GM12878 (cell line): ENCODE data around the gene BATF. TPM values are rescaled to one million over a fixed set of nuclear protein-coding genes. Genes with fewer than 3 reads are reported as not detected.

Experiments
- ATAC-seq: fragments of 200-7000 bp; cut with Tn5 transposase; 3 replicates; pipeline ENCODE4 v1.9.1; 2020; ENCODE audit warnings: mild to moderate bottlenecking, moderate library complexity
- BruUV-seq: library from RNA; stranded (reverse); fragments of 400-500 nt; replicated peaks from 2 replicates; lab custom pipeline; 2021; lab: Mats Ljungman, UMichigan
- CTCF ChIA-PET: fragments of 300-600 bp; sonication (Branson Sonifier 250); formaldehyde crosslinking; extraction: SDS; loops from one replicate; lab custom pipeline; 2021; ENCODE audit warnings: inconsistent platforms; lab: Yijun Ruan, JAX
- POLR2A ChIA-PET: fragments of 350-600 bp; formaldehyde crosslinking; extraction: SDS; loops from one replicate; lab custom pipeline; 2021; ENCODE audit warnings: inconsistent platforms; lab: Charles Lee
- RAD21 ChIA-PET: fragments of 300-600 bp; sonication (Branson Sonifier 250); formaldehyde crosslinking; loops from one replicate; lab custom pipeline; 2023; ENCODE audit warnings: antibody characterized with exemption; ENCODE audit not compliant: unreplicated experiment; lab: Charles Lee
- SMC1A ChIA-PET: fragments of 300-600 bp; sonication (Branson Sonifier 250); formaldehyde crosslinking; loops from one replicate; lab custom pipeline; 2023; ENCODE audit not compliant: unreplicated experiment, uncharacterized antibody; lab: Charles Lee
- DNase-seq: peaks from one replicate; pipeline ENCODE4 v3.0.0-alpha.2; 2011; ENCODE audit warnings: low read depth, low spot score
- FAIRE-seq: peaks from 3 replicates; lab custom pipeline; 2011; peaks lifted over from hg19 to GRCh38; lab: Jason Lieb, UNC
- H2AFZ ChIP-seq: 2 replicates; pipeline ENCODE4 v1.6.0; 2011; ENCODE audit warnings: low read depth, low read length, control low read depth; ENCODE audit not compliant: control insufficient read depth
- H3K27ac ChIP-seq: 2 replicates; pipeline ENCODE4 v1.5.1; 2011; ENCODE audit warnings: control low read depth; ENCODE audit not compliant: control insufficient read depth, insufficient read depth
- H3K27me3 ChIP-seq, 2 experiments: replicated peaks in 1 of 2; 2 replicates each; pipeline versions ENCODE4 v1.6.0 to v1.6.1; 2011; ENCODE audit warnings: low read length in 1 of 2; ENCODE audit not compliant: control insufficient read depth in 2 of 2, insufficient read depth in 2 of 2
- H3K36me3 ChIP-seq, 2 experiments: 2 replicates each; pipeline ENCODE4 v1.5.1; 2011; ENCODE audit warnings: low read length in 1 of 2; ENCODE audit not compliant: control insufficient read depth in 2 of 2, insufficient read depth in 2 of 2
- H3K4me1 ChIP-seq: 2 replicates; pipeline ENCODE4 v1.6.1; 2011; ENCODE audit warnings: mild to moderate bottlenecking, low read length, moderate library complexity, mixed read lengths; ENCODE audit not compliant: control insufficient read depth, insufficient read depth
- H3K4me2 ChIP-seq: 2 replicates; pipeline ENCODE4 v1.6.0; 2011; ENCODE audit warnings: control low read depth; ENCODE audit not compliant: control insufficient read depth, insufficient read depth
- H3K4me3 ChIP-seq: fragments of 200-600 bp; sonication (generic); 2 replicates; pipeline ENCODE4 v1.5.1; 2016
- H3K79me2 ChIP-seq: 2 replicates; pipeline ENCODE4 v1.6.0; 2011; ENCODE audit warnings: low read length; ENCODE audit not compliant: control insufficient read depth, insufficient read depth
- H3K9ac ChIP-seq: 2 replicates; pipeline ENCODE4 v1.8.0; 2011; ENCODE audit warnings: low read length, control low read depth, mixed read lengths; ENCODE audit not compliant: control insufficient read depth, insufficient read depth
- H3K9me3 ChIP-seq: replicated peaks from 3 replicates; pipeline ENCODE4 v1.5.1; 2011; ENCODE audit warnings: mild to moderate bottlenecking, low read length; ENCODE audit not compliant: control insufficient read depth, insufficient read depth
- H4K20me1 ChIP-seq: 2 replicates; pipeline ENCODE4 v1.6.0; 2011; ENCODE audit not compliant: control insufficient read depth, insufficient read depth
- CBFB ChIP-seq: IDR thresholded peaks from 2 replicates; pipeline ENCODE4 v1.6.1; 2016; ENCODE audit warnings: antibody characterized with exemption, low read depth
- CBX5 ChIP-seq: sonication (generic); IDR thresholded peaks from 2 replicates; pipeline ENCODE4 v1.6.1; 2016; ENCODE audit warnings: low read depth, moderate library complexity, mild to moderate bottlenecking, inconsistent platforms
- CREM ChIP-seq: IDR thresholded peaks from 2 replicates; pipeline ENCODE4 v1.6.1; 2014; ENCODE audit warnings: antibody characterized with exemption, low read depth
- DPF2 ChIP-seq: fragments of 450-650 bp; IDR thresholded peaks from 2 replicates; pipeline ENCODE4 v1.6.1; 2017; ENCODE audit warnings: mild to moderate bottlenecking
- E2F4 ChIP-seq: IDR thresholded peaks from 2 replicates; pipeline ENCODE4 v1.6.1; 2012; ENCODE audit warnings: low read depth, low read length, improper control_type of control experiment
- E2F8 ChIP-seq: fragments of 450-650 bp; IDR thresholded peaks from 2 replicates; pipeline ENCODE4 v1.6.1; 2018; ENCODE audit warnings: mild to moderate bottlenecking, low read depth, moderate library complexity; ENCODE audit not compliant: partially characterized antibody
- EZH2 ChIP-seq: IDR thresholded peaks from 2 replicates; pipeline ENCODE4 v1.6.1; 2012; ENCODE audit warnings: low read depth, mild to moderate bottlenecking, control low read depth, inconsistent platforms, low read length, borderline replicate concordance; ENCODE audit not compliant: control insufficient read depth
- MEF2A ChIP-seq: IDR thresholded peaks from 2 replicates; pipeline ENCODE4 v1.6.1; 2011; ENCODE audit warnings: low read depth, mild to moderate bottlenecking, low read length, moderate library complexity; ENCODE audit not compliant: insufficient read depth
- NFIC ChIP-seq: IDR thresholded peaks from 2 replicates; pipeline ENCODE4 v1.6.1; 2012; ENCODE audit warnings: low read depth, mild to moderate bottlenecking, inconsistent platforms, low read length, moderate library complexity
- RAD51 ChIP-seq: fragments of 450-650 bp; IDR thresholded peaks from 2 replicates; pipeline ENCODE4 v1.6.1; 2016; ENCODE audit warnings: moderate library complexity, mild to moderate bottlenecking, inconsistent platforms
- RUNX3 ChIP-seq: IDR thresholded peaks from 2 replicates; pipeline ENCODE4 v1.6.1; 2012; ENCODE audit warnings: low read length, inconsistent platforms
- SUZ12 ChIP-seq: fragments of 200-600 bp; sonication (generic); IDR thresholded peaks from one replicate; pipeline ENCODE4 v1.6.1; 2018; ENCODE audit warnings: antibody characterized with exemption, mild to moderate bottlenecking; ENCODE audit not compliant: unreplicated experiment
- USF2 ChIP-seq: IDR thresholded peaks from 2 replicates; pipeline ENCODE4 v1.6.1; 2011; ENCODE audit warnings: low read depth, low read length, improper control_type of control experiment, borderline replicate concordance
- WGBS: methylation state at CpG from one replicate; pipeline ENCODE4 v1.1.6; 2016; ENCODE audit warnings: low lambda C conversion rate; ENCODE audit not compliant: insufficient replicate concordance, insufficient coverage; ENCODE audit errors: missing lambda C conversion rate; 5-methylcytosine and 5-hydroxymethylcytosine counted together
- in situ Hi-C: fragments of 300-500 bp; cut with MboI; formaldehyde crosslinking; loops from 9 replicates; pipeline ENCODE4 v1.14.3; 2018; ENCODE audit warnings: mixed read lengths
- intact Hi-C: fragments of 100-400 bp; cut with micrococcal nuclease; formaldehyde crosslinking; loops from one replicate; pipeline ENCODE4 v1.14.2; 2022; ENCODE audit not compliant: unreplicated experiment
- polyA plus RNA-seq, 11 experiments: library from polyadenylated mRNA; depleted of rRNA in 4 of 11; unstranded in 6 of 11; stranded (reverse) in 5 of 11; fragments of >200 nt; fragmentation: Nextera tagmentation in 4 of 11; fragmentation: Illumina TruSeq in 1 of 11; extraction: Ambion mirVana in 4 of 11; extraction: Trizol in 1 of 11; gene quantifications; 1 replicate in 1 of 11; 2 replicates in 10 of 11; pipeline versions ENCODE4 v1.2.1 to v1.2.3, GENCODE V29; 2011 to 2016; ENCODE audit warnings: inconsistent platforms in 2 of 11, missing spikeins in 2 of 11, low read depth in 1 of 11
- total RNA-seq, 4 experiments: library from RNA; depleted of rRNA in 3 of 4; stranded (reverse); fragments of >200 nt in 3 of 4; fragmentation: Illumina TruSeq in 1 of 4; extraction: Trizol in 1 of 4; gene quantifications; 2 replicates each; pipeline versions ENCODE4 v1.2.1 to v1.2.3, GENCODE V29; 2013 to 2021

The BATF gene
- total and polyA plus RNA-seq, 10 of the 15 experiments (the other 5 are each of a cell fraction or from before 2014, with no cell fraction given) = 10.0 to 154 (median 103) TPM

GRCh38 chr14:75572104-75572503, 49.8 kb downstream of the BATF start (continued):
- TF ChIP-seq MEF2A = no peak
- no peak for TF ChIP-seq USF2
- no peak for TF ChIP-seq RAD51
- no peak for TF ChIP-seq DPF2
- TF ChIP-seq SUZ12 = no peak
- no peak for TF ChIP-seq CREM

- in situ Hi-C loops = loop anchor here (5.0 to 10.0 kb wide), 2 partner anchors 75 to 408 kb away; partner anchors contain the start of genes IFT43 and TGFB3
- Histone ChIP-seq H3K36me3 (no peaks in the 10 kb centered on the region), H3K4me3 (no peak overlapping the region; the same call in 1 of the 2 replicates), H3K4me2 (peak overlapping the region; percentile 96), H4K20me1 (no peaks in the 10 kb centered on the region), H3K27me3 (no peaks in the 10 kb centered on the region), H3K9me3 (no peaks in the 10 kb centered on the region), H3K79me2 (no peaks in the 10 kb centered on the region), H2AFZ (peak overlapping the region; percentile 30; the same call in 1 of the 2 replicates), H3K4me1 (peaks cover 7% of the 10 kb centered on the region; the same call in 1 of the 2 replicates), H3K9ac (no peak overlapping the region)
- ChIA-PET RAD21 (interaction anchor here (0.6 to 7.3 kb wide), 41 partner anchors 8 to 687 kb away, joined by 3 to 320 read pairs (median 5); partner anchors contain the start of genes ERG28, IFT43, TGFB3 and TTLL5), POLR2A (interaction anchor here (0.6 to 2.5 kb wide), 16 partner anchors 16 to 87 kb away, joined by 3 to 12 read pairs (median 4); partner anchors contain the start of genes ERG28 and TTLL5), SMC1A (interaction anchor here (0.6 to 12.4 kb wide), 45 partner anchors 8 to 445 kb away, joined by 3 to 375 read pairs (median 5); partner anchors contain the start of genes BATF, ERG28, IFT43 and TTLL5), CTCF (interaction anchor here (0.7 to 14.9 kb wide), 61 partner anchors 10 to 775 kb away, joined by 3 to 578 read pairs (median 5); partner anchors contain the start of genes BATF, ERG28, TGFB3 and TTLL5)
- FAIRE-seq (no peak), DNase-seq (no peak), ATAC-seq (peak; percentile 44)
- intact Hi-C loops = loop anchor here (1.0 to 10.0 kb wide), 2 partner anchors 77 to 408 kb away; partner anchors contain the start of genes IFT43 and TGFB3
- WGBS = 0% methylated on average over 3 of the region's 3 CpGs
- BruUV-seq = no TSS peak
- TF ChIP-seq CBX5 = peak; percentile 27; the same call in 1 of the 2 replicates
- peak; percentile 93 for TF ChIP-seq RUNX3
- TF ChIP-seq E2F4 = no peak
- TF ChIP-seq EZH2 = no peak
- 0 out of 2 replicates have a peak, but pooled peaks have one; percentile 23 for TF ChIP-seq NFIC
- TF ChIP-seq E2F8 = no peak
- peak; percentile 41; the same call in 1 of the 2 replicates for TF ChIP-seq CBFB
- TF ChIP-seq, all 136 proteins: peak for 4
- H3K27ac ChIP-seq = no peak overlapping the region
Measured at GRCh38 chr14:75577090-75577489, 54.8 kb downstream of the BATF start.
